ENCODE results near the gene CEP85L. TPM values are rescaled to one million over a fixed set of nuclear protein-coding genes. Genes with fewer than 3 reads are reported as not detected.

The CEP85L gene
- total RNA-seq, 1 donor = 16.4 TPM

GRCh38 chr6:118617417-118617816, 34.0 kb downstream of the CEP85L start:
- H3K4me3 ChIP-seq (ENCODE audit: low read depth, low read length) = no peak overlapping the region
- no peak for DNase-seq (ENCODE audit: low read depth)
- TF ChIP-seq, protein P1, sequence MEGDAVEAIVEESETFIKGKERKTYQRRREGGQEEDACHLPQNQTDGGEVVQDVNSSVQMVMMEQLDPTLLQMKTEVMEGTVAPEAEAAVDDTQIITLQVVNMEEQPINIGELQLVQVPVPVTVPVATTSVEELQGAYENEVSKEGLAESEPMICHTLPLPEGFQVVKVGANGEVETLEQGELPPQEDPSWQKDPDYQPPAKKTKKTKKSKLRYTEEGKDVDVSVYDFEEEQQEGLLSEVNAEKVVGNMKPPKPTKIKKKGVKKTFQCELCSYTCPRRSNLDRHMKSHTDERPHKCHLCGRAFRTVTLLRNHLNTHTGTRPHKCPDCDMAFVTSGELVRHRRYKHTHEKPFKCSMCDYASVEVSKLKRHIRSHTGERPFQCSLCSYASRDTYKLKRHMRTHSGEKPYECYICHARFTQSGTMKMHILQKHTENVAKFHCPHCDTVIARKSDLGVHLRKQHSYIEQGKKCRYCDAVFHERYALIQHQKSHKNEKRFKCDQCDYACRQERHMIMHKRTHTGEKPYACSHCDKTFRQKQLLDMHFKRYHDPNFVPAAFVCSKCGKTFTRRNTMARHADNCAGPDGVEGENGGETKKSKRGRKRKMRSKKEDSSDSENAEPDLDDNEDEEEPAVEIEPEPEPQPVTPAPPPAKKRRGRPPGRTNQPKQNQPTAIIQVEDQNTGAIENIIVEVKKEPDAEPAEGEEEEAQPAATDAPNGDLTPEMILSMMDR (IDR thresholded peaks at IDR 0.05; ENCODE audit: insufficient read depth, low read depth, low read length) = no peak

DNA sequence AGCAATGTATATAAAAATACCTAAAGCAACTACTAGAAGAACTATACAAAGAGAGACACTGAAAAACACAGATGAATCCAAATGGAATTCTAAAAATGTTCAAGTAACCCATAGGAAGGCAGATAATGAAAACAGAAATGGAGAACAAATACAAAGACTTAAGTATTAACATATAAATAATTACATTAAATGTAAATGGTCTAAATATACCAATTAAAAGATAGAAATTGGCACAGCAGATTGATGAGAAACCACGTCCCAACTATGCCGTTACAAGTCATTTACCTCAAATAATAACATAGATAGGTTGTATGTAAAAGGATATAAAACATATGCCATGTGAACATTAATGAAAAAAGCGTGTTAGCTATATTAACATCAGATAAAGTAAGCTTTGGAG, 40.1 kb downstream of the CEP85L start:
- TF ChIP-seq, protein P1 (IDR thresholded peaks at IDR 0.05; ENCODE audit: insufficient read depth, low read depth, low read length) = no peak
- DNase-seq (ENCODE audit: low read depth) = no peak

GRCh38 chr6:118606858-118607257, 44.5 kb downstream of the CEP85L start:
- TF ChIP-seq, protein P1 (IDR thresholded peaks at IDR 0.05; ENCODE audit: insufficient read depth, low read depth, low read length) = no peak
- H3K4me3 ChIP-seq (ENCODE audit: low read depth, low read length) = no peak overlapping the region
- no peak for DNase-seq (ENCODE audit: low read depth)

More for the DNA sequence above, 40.1 kb downstream of the CEP85L start:
- no peak overlapping the region for H3K4me3 ChIP-seq (ENCODE audit: low read depth, low read length)

DNA sequence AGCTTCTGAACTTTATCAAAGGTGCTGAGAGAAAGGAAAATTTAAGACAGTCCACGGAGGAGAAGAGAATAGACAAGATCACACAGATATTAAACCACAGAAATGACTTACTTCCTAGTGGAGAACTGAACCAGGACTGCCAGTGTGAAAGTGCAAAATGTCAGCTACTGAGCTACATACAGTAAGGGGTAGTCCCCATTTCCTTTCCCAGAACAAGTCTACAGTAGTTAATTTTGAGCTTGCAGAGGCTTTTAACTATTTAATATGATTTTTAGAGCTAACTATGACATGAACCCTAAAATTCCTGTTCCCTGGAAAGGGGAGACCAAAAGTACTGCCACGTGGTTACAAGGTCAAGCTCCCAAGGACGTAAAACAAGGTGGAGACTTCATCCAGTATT, 45.1 kb downstream of the CEP85L start:
- TF ChIP-seq, protein P1 (IDR thresholded peaks at IDR 0.05; ENCODE audit: insufficient read depth, low read depth, low read length) = no peak
- DNase-seq (ENCODE audit: low read depth) = no peak
- no peak overlapping the region for H3K4me3 ChIP-seq (ENCODE audit: low read depth, low read length)

GRCh38 chr6:118603372-118603771, 48.0 kb downstream of the CEP85L start:
- no peak overlapping the region for H3K4me3 ChIP-seq (ENCODE audit: low read depth, low read length)
- no peak for DNase-seq (ENCODE audit: low read depth)
- TF ChIP-seq, protein P1 (IDR thresholded peaks at IDR 0.05; ENCODE audit: insufficient read depth, low read depth, low read length) = no peak

DNA sequence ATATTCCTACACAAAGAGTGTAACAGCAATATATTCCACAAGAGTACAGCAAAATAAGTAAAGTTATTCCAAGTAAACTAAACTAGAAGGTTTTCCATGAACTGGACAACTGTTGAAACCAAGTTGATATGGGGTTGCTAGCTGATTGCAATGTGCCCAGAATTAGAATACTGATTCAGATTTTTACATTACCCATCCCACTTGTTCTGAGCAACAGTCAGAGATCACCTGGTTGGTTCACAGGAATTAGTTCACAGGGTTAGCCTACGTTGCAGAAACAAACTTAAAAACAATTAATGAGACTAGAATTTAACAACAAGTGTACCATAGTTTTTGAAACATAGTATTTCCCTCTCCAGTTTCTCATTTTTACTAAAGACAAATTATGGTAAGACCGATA, 49.1 kb downstream of the CEP85L start:
- no peak for DNase-seq (ENCODE audit: low read depth)
- no peak overlapping the region for H3K4me3 ChIP-seq (ENCODE audit: low read depth, low read length)
- TF ChIP-seq, protein P1 (IDR thresholded peaks at IDR 0.05; ENCODE audit: insufficient read depth, low read depth, low read length) = no peak

DNA sequence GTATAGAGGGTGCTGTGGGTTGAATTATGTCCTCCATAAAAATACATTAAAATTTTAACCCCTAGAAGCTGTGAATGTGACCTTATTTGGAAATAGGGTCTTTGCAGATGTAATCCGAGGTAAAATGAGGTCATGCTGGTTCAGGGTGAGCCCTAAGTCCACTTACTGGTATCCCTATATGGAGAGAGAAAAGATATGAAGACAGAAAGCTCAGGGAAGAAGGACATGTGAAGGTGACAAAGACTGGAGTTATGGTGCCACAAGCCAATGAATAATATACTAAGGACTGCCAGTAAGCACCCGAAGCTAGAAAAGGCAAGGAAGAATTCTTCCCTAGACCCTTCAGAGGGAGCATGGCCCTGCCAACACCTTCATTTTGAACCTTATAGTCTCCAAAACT, 53.1 kb downstream of the CEP85L start:
- DNase-seq (ENCODE audit: low read depth) = no peak
- TF ChIP-seq, protein P1 (IDR thresholded peaks at IDR 0.05; ENCODE audit: insufficient read depth, low read depth, low read length) = no peak
- no peak overlapping the region for H3K4me3 ChIP-seq (ENCODE audit: low read depth, low read length)

All from fibroblast of villous mesenchyme (primary cell).